NCI-H2081 (cell line): ENCODE measurements around the gene DNAJB7.
"Not testable (repeated sequence)": the region's sequence is repeated elsewhere in the genome, so short reads cannot be mapped to it uniquely, and the experiment has no call there.

Experiments used
- DNase-seq, 2 experiments: peaks; one replicate each; lab custom pipeline; 2025; lab: John Stamatoyannopoulos, UW

DNAJB7 gene

GRCh38 chr22:40862013-40862412 is at the start of gene DNAJB7:
Gene DNAJB7 (minus strand): TSS chr22:40862113. CDS start chr22:40861994, 119 bp downstream.
- DNase-seq: no peak

GRCh38 chr22:40908895-40909294 is 47.0 kb upstream of the DNAJB7 start:
- no peak for DNase-seq

- DNase-seq: no peak
These were observed 42.2 kb upstream of the DNAJB7 start for GRCh38 chr22:40904101-40904500.

- DNase-seq: peak; percentile 51
These were observed 37.0 kb upstream of the DNAJB7 start for GRCh38 chr22:40898850-40899357.

GRCh38 chr22:40894417-40894816 is 32.5 kb upstream of the DNAJB7 start:
- DNase-seq: no peak

GRCh38 chr22:40890881-40891280 is 29.0 kb upstream of the DNAJB7 start:
- no peak for DNase-seq

GRCh38 chr22:40889116-40889515 is 27.2 kb upstream of the DNAJB7 start:
- DNase-seq: no peak

GRCh38 chr22:40878922-40879321 is 17.0 kb upstream of the DNAJB7 start:
- DNase-seq: no peak

- no peak for DNase-seq
These were observed 15.6 kb upstream of the DNAJB7 start for GRCh38 chr22:40877488-40877887.

- DNase-seq: no peak
These were observed 15.0 kb upstream of the DNAJB7 start for GRCh38 chr22:40876907-40877306.

GRCh38 chr22:40875111-40875510 is 13.2 kb upstream of the DNAJB7 start:
- no peak for DNase-seq

- no peak for DNase-seq
These were observed 12.1 kb upstream of the DNAJB7 start for GRCh38 chr22:40874016-40874415.

GRCh38 chr22:40868379-40868778 is 6.5 kb upstream of the DNAJB7 start:
- DNase-seq: not testable (repeated sequence)

GRCh38 chr22:40867109-40867508 is 5.2 kb upstream of the DNAJB7 start:
- no peak for DNase-seq

GRCh38 chr22:40862537-40862936 is 624 bp upstream of the DNAJB7 start:
- no peak for DNase-seq

- no peak for DNase-seq
These were observed 4.5 kb downstream of the DNAJB7 start for GRCh38 chr22:40857309-40857855.

- peak; percentile 89 to 92 for DNase-seq
These were observed 5.2 kb downstream of the DNAJB7 start, which contains the start of the genes ST13 and XPNPEP3 for GRCh38 chr22:40856513-40857308. Gene ST13 (minus strand): TSS chr22:40856639. CDS start chr22:40856540, 99 bp downstream. Gene XPNPEP3 (plus strand): TSS chr22:40857148. CDS start chr22:40857182, 34 bp downstream.

GRCh38 chr22:40855979-40856512 is 5.9 kb downstream of the DNAJB7 start:
- DNase-seq: peak; percentile 0 to 22

- peak; percentile 0 to 22 for DNase-seq
These were observed 6.6 kb downstream of the DNAJB7 start for GRCh38 chr22:40855071-40855978.

- DNase-seq: no peak
These were observed 8.0 kb downstream of the DNAJB7 start for GRCh38 chr22:40853961-40854360.

- DNase-seq: no peak
These were observed 8.6 kb downstream of the DNAJB7 start for GRCh38 chr22:40853333-40853732.

GRCh38 chr22:40845816-40846215 is 16.1 kb downstream of the DNAJB7 start:
- DNase-seq: not testable (repeated sequence)
